ENCODE data around the gene DNAH2.

DNA sequence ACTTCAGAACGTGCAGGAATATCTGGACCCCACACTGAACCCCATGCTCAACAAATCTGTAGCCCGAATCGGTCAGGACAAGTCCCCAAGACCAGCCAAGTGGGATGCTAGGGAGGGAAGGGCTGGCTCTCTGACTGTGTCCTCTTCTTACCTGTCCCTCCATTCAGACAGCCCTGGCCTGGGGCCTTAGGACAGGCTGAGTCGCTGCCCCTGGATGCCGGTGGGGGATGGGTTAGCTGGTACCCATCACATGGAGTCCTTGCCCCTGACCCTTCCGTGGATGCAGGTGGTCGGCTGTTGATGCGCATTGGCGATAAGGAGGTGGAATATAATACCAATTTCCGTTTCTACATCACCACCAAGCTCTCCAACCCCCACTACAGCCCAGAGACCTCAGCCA is 100.5 kb downstream of the DNAH2 start:
- TF ChIP-seq ZNF274 (IDR thresholded peaks at IDR 0.05; ENCODE audit: borderline replicate concordance, extremely low read depth, low read length) = no peak
- TF ChIP-seq, protein P1, sequence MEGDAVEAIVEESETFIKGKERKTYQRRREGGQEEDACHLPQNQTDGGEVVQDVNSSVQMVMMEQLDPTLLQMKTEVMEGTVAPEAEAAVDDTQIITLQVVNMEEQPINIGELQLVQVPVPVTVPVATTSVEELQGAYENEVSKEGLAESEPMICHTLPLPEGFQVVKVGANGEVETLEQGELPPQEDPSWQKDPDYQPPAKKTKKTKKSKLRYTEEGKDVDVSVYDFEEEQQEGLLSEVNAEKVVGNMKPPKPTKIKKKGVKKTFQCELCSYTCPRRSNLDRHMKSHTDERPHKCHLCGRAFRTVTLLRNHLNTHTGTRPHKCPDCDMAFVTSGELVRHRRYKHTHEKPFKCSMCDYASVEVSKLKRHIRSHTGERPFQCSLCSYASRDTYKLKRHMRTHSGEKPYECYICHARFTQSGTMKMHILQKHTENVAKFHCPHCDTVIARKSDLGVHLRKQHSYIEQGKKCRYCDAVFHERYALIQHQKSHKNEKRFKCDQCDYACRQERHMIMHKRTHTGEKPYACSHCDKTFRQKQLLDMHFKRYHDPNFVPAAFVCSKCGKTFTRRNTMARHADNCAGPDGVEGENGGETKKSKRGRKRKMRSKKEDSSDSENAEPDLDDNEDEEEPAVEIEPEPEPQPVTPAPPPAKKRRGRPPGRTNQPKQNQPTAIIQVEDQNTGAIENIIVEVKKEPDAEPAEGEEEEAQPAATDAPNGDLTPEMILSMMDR (IDR thresholded peaks at IDR 0.05; ENCODE audit: control extremely low read depth in 1 of 3, insufficient read depth in 1 of 3, low read depth in 1 of 3, low read length in 3 of 3) = no peak
- TF ChIP-seq NRF1 (IDR thresholded peaks at IDR 0.05; ENCODE audit: low read depth, low read length) = no peak
- no peak for TF ChIP-seq EGR1 (IDR thresholded peaks at IDR 0.05; ENCODE audit: borderline replicate concordance, low read depth, low read length)
